ENCODE measurements around the gene ENGASE.

ENGASE gene

GRCh38 chr17:79080349-79080748, 5.7 kb downstream of the ENGASE start:
- TF ChIP-seq CTCF (IDR thresholded peaks at IDR 0.05; ENCODE audit: insufficient read depth, low read depth, low read length, missing control alignments), result no peak

DNA sequence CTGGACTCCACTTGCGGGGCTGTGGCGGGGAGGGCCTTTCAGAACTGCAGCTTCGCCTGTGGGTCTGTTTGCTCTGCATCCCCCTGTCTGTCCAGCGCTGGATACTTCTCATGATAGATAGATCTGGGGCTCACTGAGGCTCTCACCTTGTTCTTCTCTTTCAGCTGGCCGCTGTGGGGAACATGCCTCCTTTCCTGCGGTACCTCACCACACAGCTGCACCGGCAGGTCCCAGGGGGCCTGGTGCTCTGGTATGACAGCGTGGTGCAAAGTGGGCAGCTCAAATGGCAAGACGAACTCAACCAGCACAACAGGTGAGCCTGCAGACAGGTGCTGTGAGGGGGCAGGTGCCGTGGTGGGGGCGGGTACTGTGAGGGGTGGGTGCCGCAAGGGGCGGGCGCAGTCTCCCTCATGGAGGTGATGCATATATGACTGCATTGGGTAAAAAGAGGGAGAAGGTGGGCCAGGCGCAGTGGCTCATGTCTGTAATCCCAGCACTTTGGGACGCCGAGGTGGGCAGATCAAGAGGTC, 6.2 kb downstream of the ENGASE start:
- no peak for TF ChIP-seq CTCF (IDR thresholded peaks at IDR 0.05; ENCODE audit: insufficient read depth, low read depth, low read length, missing control alignments)
- DNase-seq (ENCODE audit: low read depth), result no peak
- no peak overlapping the region for H3K4me3 ChIP-seq (ENCODE audit: low read depth, low read length)

More at GRCh38 chr17:79080349-79080748, 5.7 kb downstream of the ENGASE start:
- no peak for DNase-seq (ENCODE audit: low read depth)
- no peak overlapping the region for H3K4me3 ChIP-seq (ENCODE audit: low read depth, low read length)

DNA sequence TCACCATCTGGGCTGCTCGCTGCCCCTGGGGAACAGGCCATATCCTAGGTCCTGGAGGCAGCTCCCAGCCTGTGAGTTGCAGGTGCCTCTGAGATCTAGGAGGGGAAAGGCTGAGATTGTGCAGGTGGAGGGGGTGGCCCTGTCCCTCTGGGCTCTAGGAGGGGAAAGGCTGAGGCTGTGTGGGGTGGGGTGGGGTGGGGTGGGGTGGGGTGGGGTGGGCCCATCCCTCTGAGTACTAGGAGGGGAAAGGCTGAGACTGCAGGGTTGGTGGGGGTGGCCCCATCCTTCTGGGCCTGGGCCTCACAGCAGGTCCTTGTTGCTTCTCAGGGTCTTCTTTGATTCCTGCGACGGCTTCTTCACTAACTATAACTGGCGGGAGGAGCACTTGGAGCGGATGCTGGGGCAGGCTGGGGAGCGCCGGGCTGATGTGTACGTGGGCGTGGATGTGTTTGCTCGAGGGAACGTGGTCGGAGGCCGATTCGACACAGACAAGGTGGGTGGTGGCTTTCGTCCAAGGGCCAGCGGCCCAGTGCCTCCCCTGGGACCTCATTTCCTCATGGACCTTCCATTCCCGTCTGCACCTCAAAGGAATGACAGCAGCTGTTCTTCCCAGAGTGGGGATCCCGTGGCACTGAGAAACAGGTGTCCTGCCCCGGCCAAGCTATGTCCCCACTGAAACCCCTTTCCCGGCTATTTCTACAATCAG, 7.1 kb downstream of the ENGASE start:
- TF ChIP-seq CTCF (IDR thresholded peaks at IDR 0.05; ENCODE audit: insufficient read depth, low read depth, low read length, missing control alignments), result no peak
- no peak for DNase-seq (ENCODE audit: low read depth)
- H3K4me3 ChIP-seq (ENCODE audit: low read depth, low read length), result no peak overlapping the region

DNA sequence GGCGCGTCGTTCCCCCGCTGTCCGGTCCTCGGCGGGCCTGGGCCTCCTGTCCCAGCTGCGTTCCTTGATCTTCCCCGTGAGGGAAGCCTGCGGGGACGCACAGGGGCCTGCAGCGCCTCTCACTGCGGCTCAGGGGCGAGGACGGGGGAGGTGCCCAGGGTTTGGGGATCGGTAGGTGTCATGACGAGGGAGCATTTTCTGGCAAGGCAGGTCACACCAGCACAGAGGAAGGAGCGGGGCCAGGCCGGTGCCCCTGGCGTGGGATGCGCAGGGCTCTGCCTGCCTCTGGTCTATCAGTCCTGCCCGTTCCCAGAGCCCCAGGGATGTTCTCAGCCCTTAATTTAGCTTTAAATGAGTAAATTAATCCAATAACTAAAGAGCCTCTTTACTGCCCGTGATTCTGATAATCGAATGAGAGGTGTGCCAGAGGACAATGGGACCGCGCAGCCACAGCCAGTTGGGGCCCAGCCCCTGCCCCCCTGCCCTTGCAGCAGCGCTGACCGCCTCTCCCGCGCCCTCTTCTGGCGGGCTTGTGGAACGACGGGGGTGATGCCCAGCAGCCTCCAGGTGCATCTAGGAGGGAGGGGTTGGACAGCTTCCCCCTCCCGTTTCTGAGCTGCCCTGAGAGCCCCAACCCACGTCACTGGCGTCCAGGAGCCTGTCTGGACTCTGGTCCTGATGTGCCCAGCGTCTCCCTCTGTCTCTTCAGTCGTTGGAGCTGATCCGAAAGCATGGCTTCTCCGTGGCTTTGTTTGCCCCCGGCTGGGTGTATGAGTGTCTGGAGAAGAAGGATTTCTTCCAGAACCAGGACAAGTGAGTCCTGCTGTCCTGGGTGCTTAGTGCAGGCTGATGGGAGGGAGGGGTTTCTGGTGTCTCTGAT, 7.9 kb downstream of the ENGASE start:
- no peak overlapping the region for H3K4me3 ChIP-seq (ENCODE audit: low read depth, low read length)
- TF ChIP-seq CTCF (IDR thresholded peaks at IDR 0.05; ENCODE audit: insufficient read depth, low read depth, low read length, missing control alignments), result peak; percentile 83
- peak; percentile 43 for DNase-seq (ENCODE audit: low read depth)

DNA sequence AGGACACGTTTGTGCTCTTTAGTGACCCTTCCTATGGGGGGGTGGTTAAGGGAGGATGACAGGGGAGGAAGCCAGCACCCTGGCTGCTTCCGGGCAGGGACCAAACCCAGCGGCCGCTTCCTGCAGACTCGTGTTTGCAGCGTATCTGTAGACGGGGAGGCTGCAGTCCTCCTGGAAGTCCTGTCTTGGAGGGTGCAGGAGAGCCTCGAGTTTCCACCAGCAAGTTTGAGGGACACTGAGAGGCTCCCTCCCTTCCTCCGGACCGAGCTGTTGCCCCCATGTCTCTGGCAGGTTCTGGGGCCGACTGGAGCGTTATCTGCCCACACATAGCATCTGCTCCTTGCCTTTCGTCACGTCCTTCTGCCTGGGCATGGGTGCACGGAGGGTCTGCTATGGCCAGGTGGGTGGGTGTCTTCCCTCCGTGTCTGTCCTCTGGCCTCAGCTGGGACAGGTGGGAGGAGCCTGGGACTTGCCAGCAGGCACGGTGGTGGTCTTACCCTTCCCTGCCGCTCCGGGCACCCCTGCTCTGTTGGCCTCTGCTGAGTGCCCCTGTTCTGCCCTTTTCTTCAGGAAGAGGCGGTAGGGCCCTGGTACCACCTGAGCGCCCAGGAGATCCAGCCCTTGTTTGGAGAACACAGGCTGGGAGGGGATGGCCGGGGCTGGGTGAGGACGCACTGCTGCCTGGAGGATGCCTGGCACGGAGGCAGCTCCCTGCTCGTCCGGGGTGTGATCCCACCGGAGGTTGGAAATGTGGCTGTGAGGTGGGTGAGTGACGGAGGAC, 8.8 kb downstream of the ENGASE start:
- DNase-seq (ENCODE audit: low read depth), result no peak
- H3K4me3 ChIP-seq (ENCODE audit: low read depth, low read length), result no peak overlapping the region
- TF ChIP-seq CTCF (IDR thresholded peaks at IDR 0.05; ENCODE audit: insufficient read depth, low read depth, low read length, missing control alignments), result no peak

DNA sequence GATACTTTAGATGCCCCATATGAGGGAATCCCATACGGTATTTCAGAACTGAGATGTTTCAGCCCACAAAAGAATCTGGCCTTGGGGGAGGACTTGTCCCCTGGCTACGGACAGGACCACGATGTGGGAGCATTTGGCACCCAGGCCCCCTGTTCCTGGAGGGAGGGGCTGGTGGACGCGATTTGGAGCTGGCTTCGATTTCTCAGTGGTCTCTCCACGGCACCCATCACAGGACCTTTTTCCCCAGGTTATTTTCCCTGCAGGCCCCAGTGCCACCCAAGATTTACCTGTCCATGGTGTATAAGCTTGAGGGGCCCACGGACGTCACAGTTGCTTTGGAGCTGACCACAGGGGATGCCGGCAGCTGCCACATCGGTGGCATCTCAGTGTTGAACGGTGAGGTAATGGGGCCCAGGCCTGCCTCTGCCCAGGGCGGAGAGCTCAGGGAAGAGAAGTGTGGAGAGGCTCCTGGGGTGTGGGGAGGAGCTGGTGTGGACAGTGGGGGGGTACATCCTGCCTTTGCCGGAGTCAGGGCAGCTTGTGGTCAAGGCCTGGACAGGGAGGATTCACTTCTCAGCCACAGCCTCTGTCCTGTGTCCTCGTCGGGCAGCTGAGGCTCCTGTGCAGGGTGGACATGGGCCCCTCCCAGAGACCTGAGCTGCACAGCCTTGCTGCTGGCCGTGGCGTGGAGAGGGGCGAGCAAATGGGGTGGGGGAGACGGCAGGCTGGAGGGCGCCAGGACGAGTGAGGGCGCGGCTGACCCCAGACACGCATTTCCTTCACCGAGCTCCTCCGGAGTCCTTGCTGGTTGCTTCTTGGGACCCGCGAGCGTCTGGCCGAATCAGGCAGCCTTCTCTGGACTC, 9.9 kb downstream of the ENGASE start:
- no peak for TF ChIP-seq CTCF (IDR thresholded peaks at IDR 0.05; ENCODE audit: insufficient read depth, low read depth, low read length, missing control alignments)

More for the DNA sequence above, 9.9 kb downstream of the ENGASE start:
- no peak for DNase-seq (ENCODE audit: low read depth)
- H3K4me3 ChIP-seq (ENCODE audit: low read depth, low read length), result no peak overlapping the region
